Endometrial microvascular endothelial cells (primary cell): Measurements from ENCODE around the gene CALM1. TPM values are rescaled to one million over a fixed set of nuclear protein-coding genes. Genes with fewer than 3 reads are reported as not detected.

Experiments used
- in situ Hi-C: cut with HindIII; loops from 2 replicates; pipeline ENCODE4 v1.10.0; 2017; ENCODE audit warnings: low sequenced_read_pairs, low pct_unique_long_range_greater_than_20kb; ENCODE audit errors: inconsistent ontology term
- total RNA-seq: library from RNA; depleted of rRNA; stranded (reverse); fragments of >200 nt; gene quantifications from one replicate; pipeline ENCODE4 v1.2.3, GENCODE V29; 2015; ENCODE audit errors: inconsistent ontology term

The CALM1 gene
- total RNA-seq, 1 donor from 2014 or later = 452 TPM

DNA sequence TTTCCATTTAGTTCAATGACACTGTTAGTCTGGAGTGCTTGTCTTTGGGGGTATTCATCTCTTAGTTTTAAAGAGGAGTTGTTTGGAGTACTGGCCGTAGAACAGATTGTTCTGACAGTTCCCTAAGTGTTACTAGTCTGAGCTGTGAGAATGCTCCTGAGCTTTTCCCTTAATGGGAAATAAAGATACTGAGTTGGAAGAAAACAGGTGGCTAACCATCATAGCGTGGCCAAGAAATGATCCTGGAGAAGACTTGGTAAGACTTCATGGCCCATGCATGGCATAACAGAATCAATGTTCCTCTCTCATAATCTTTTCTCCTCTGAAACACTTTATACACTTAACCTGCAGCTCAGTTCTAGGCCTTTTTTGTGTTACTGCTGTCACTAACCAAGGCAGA lies 6.2 kb downstream of the CALM1 start:
- in situ Hi-C loops = loop anchor here (25.0 kb wide), 1 partner anchor 309 kb away; no protein-coding TSS in a partner anchor

DNA sequence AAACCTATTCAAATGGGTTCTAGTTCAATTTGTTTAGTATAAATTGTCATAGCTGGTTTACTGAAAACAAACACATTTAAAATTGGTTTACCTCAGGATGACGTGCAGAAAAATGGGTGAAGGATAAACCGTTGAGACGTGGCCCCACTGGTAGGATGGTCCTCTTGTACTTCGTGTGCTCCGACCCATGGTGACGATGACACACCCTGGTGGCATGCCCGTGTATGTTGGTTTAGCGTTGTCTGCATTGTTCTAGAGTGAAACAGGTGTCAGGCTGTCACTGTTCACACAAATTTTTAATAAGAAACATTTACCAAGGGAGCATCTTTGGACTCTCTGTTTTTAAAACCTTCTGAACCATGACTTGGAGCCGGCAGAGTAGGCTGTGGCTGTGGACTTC lies 8.3 kb downstream of the CALM1 start:
- in situ Hi-C loops = loop anchor here (25.0 kb wide), 1 partner anchor 307 kb away; no protein-coding TSS in a partner anchor

DNA sequence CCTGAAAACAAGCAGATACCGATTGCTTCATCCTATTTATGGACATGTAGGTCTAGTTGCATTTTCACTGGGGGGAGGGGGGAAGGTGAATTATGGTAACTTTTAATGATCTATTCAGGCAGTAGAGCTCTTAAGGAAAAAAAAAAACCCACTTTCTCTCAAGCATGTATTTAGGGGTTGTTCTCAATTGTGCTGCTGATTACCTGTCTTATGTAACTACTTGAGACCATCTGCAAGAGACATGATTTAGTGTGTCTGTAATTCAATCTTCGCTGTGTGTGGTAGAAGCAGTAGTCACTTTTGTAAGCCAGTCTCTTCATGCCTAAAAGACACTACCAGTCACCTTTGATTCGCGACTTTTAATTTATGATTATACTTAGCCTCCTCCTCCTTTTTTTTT lies 8.9 kb downstream of the CALM1 start:
- in situ Hi-C loops = loop anchor here (25.0 kb wide), 1 partner anchor 307 kb away; no protein-coding TSS in a partner anchor

- in situ Hi-C loops = loop anchor here (25.0 kb wide), 1 partner anchor 306 kb away; no protein-coding TSS in a partner anchor
These were observed 9.6 kb downstream of the CALM1 start for GRCh38 chr14:90406384-90406798.

DNA sequence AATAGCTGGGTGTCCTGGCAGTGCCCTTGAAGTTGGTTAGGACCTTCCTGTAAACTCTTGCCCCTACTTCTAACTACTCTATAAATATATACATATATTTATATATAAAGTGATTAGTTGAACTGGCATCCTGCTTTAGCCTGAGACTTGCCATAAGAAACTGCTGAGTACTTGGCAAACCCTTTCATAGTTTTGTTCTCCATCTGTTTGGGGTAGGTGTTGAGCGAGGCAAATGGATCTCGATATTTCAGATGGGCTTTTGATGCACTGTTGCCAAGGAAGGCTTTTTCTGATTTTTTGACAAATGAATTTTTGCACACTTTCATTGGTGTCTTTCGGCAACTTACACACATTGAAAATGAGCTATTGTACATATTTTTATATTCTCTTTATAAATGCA lies 10.4 kb downstream of the CALM1 start:
- in situ Hi-C loops = loop anchor here (25.0 kb wide), 1 partner anchor 305 kb away; no protein-coding TSS in a partner anchor

DNA sequence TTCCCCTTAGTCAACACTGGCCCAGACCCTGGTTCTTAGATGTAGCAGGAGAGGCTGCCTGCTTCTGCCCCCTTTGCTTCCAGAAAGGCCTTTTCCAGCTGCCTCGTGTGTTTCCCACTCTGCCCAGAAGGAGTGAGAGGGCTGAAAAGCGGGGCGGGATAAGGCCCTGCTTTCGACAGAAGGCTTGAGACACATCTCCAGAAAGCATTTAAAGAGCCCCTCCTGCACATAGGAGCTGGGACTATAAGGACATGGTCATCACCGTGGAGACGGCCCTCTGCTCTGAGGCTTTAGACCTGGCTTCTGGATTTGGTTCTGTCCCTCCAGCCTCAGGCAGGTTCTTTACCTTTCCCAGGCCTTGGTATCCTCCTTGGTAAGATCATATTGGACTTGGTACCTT lies 11.9 kb downstream of the CALM1 start:
- in situ Hi-C loops = loop anchor here (25.0 kb wide), 1 partner anchor 304 kb away; no protein-coding TSS in a partner anchor

DNA sequence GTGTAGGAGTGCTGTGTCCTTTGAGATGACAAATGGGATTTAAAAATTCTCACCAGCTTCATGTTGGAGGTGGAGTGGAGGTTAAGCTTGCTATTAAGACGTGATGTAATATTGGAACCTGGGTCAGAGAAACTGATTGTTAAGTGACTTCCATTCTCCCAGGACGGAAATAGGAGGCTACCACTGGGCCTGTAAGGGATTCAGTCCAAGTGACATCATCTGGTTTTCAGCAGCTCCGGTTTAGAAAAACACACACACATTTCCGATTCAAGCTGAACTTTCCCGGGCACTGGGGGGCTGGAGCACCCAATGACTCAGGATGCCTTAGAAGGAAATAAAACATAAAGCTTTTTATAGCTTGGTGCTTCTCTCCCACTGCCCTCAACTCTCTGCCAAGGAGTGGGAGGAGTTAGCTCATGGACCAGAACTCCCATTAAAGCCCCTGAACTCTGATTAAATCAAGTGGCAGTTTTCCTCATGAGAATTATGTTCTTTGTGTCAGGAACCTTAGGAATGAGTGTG lies 12.4 kb downstream of the CALM1 start:
- in situ Hi-C loops = loop anchor here (25.0 kb wide), 1 partner anchor 303 kb away; no protein-coding TSS in a partner anchor

- in situ Hi-C loops = loop anchor here (25.0 kb wide), 1 partner anchor 300 kb away; no protein-coding TSS in a partner anchor
These were observed 15.2 kb downstream of the CALM1 start for GRCh38 chr14:90412058-90412457.

- in situ Hi-C loops = loop anchor here (25.0 kb wide), 1 partner anchor 296 kb away; no protein-coding TSS in a partner anchor
These were observed 19.9 kb downstream of the CALM1 start for GRCh38 chr14:90416720-90417119.

GRCh38 chr14:90418053-90418452 lies 21.2 kb downstream of the CALM1 start:
- in situ Hi-C loops = loop anchor here (25.0 kb wide), 1 partner anchor 294 kb away; no protein-coding TSS in a partner anchor

DNA sequence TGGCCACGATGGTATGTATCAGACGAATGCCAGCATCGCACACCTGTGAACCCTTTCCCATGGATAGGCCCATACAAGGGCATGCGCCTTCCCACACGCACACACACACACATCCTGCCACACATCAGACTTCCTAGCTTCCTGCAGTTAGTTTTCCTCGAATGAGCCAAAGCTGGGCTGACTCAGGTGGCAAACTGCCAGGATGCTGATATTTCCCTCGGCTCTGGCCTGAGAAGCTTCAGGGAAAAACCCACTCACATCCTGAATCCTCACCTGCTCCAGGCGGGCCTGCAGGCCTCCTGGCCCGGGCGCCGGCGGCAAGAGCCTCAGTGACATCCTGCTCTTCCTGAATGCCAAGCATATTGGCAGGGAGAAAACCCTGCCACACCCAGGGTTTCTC lies 22.4 kb downstream of the CALM1 start:
- in situ Hi-C loops = loop anchor here (25.0 kb wide), 1 partner anchor 293 kb away; no protein-coding TSS in a partner anchor

DNA sequence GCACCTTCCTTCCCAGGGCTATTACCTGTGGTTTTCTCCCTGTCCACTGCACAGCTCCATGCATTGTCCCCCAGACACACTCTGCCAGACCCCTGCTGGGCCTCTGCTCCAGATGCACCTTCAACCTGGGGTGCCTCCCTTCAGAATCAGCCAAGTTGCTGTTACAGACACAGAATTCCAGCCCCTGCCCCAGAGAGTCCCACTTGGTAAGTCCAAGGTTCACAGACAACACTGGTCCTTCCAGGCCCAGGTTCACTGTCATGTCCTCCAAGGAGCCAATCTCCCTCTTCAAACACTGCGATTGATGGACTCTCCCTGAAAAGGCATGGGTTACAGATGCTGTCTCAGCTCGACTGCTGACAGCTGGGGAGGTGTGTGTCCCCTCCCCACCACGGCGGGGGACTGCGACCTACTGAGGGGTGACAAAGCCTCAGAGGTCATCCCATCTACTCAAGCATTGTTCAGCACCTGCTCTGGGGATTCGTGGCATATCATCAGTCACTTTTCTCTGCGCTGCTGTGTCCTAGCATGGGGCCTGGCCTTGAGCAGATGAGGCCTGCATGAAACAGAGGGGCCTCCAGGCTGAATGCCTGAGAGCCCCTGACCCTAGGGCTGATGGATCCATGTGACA lies 24.3 kb downstream of the CALM1 start:
- in situ Hi-C loops = loop anchor here (25.0 kb wide), 1 partner anchor 291 kb away; no protein-coding TSS in a partner anchor

DNA sequence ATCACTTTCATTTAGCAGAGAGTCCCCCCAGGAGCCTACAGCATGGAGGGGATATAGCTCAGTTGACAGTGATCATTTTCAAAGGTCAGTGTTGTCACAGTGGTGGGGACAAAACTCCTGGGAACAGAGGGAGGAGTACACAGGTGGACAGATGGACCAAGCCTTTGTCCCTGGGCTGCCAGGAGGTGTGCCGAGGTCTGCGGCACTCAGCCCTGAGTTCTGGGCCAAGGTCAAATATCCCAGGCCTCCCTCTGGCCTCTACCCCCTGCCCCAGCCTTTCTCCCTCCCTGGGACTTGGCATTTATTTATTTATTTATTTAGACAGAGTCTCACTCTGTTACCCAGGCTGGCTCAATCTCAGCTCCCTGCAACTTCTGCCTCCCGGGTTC lies 24.8 kb downstream of the CALM1 start:
- in situ Hi-C loops = loop anchor here (25.0 kb wide), 1 partner anchor 291 kb away; no protein-coding TSS in a partner anchor

DNA sequence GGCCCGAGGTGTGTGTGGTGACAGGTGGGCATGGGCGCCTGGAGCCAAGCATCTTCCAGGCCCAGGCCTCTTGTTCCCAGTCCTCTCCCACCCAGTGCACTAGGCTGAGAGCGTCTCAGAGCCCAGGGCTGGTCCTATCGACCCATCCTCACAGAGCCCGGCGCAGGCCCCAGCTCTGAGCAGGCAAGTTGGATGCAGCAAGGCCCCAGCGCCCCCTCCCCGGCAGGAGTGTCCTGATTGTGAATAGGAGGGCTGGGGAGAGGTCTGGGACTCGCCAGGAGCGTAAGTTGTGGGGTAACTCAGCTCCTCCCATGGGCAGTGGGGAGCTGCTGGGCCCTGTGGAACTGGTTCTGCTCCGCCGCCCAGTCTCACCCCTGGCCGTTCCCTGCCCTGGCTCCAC lies 26.3 kb downstream of the CALM1 start:
- in situ Hi-C loops = loop anchor here (25.0 kb wide), 1 partner anchor 289 kb away; no protein-coding TSS in a partner anchor

DNA sequence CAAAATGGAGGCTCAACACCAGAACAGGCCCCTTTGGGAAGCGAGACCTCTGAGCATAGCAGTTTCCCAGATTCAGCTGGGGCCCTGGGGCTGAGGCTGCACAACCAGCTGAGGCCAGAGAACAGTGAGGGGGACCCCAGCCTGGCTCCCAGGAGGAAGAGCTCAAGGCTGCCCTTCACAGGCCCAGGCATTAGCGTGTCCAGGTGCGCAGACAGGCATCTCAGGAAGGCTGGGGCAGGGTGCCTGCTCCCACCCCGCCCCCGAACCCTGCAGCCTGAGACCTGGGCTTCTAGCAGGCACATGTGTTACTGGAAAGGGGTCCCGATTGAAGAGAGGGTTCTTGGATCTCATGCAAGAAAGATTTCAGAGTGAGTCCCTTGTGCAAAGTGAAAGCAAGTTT lies 27.2 kb downstream of the CALM1 start:
- in situ Hi-C loops = loop anchor here (25.0 kb wide), 1 partner anchor 288 kb away; no protein-coding TSS in a partner anchor

- in situ Hi-C loops = loop anchor here (25.0 kb wide), 1 partner anchor 287 kb away; no protein-coding TSS in a partner anchor
These were observed 28.0 kb downstream of the CALM1 start for GRCh38 chr14:90424686-90425372.

DNA sequence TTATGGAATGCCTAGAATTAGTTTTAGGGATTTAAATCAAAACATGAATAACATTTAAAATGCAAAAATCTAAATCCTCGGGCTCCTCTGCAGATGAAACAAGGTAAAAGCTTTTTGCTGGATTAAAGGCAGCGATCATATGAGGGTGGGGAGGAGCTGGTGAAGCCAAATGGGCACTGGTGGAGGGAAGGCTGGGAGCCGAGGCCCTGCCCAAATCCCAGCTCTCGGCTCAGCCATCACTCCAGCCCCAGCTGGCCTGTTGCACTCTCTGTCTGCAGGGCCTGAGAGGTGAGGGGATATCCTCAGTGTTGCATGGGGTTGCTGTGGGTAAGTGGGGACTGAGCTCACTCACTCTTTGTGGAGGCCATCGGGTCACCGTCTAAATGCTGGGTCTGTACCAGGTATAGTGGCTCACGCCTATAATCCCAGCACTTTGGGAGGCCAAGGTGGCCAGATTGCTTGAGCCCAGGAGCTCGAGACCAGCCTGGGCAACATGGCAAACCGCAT lies 28.6 kb downstream of the CALM1 start:
- in situ Hi-C loops = no loop called here

DNA sequence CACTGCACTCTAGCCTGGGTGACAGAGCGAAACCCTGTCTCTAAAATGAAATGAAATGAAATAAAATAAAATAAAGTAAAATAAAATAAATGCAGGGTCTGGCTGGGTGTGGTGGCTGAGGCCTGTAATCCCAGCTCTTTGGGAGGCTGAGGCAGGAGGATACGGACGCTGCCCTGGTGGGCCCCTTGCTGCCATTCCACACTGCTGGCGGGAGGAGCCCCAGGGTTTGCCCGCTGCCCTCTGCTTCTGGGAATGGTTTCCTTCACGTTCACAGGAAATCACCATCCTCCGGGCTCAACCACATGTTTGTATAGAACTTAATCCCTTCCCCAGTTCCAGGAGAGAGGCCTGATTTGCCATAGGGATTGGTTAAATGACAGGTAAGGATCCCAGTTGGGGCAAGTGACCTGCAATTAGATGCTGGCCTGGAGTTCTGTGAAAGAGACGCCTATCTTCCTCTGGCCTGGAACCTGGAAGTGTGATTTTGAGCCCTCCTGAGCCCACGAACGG lies 29.3 kb downstream of the CALM1 start:
- in situ Hi-C loops = no loop called here

GRCh38 chr14:90426663-90427062 lies 29.8 kb downstream of the CALM1 start:
- in situ Hi-C loops = no loop called here
